ENCODE data around the gene CYS1.
"Not testable (repeated sequence)": the region's sequence is repeated elsewhere in the genome, so short reads cannot be mapped to it uniquely, and the experiment has no call there.

CYS1 gene

GRCh38 chr2:10032746-10033105 lies 47.5 kb downstream of the CYS1 start:
- DNase-seq: no peak
- Histone ChIP-seq H3K4me3 (ENCODE audit: low read depth, low read length) (no peak overlapping the region), H3K9me3 (no peaks in the 10 kb centered on the region), H3K27me3 (no peaks in the 10 kb centered on the region), H3K4me1 (no peaks in the 10 kb centered on the region), H3K36me3 (no peaks in the 10 kb centered on the region)
- no peak for TF ChIP-seq CTCF (IDR thresholded peaks at IDR 0.05; ENCODE audit: low read depth, low read length)

GRCh38 chr2:10031886-10032745 lies 48.1 kb downstream of the CYS1 start:
- no peak for DNase-seq
- Histone ChIP-seq H3K4me1 (no peaks in the 10 kb centered on the region), H3K27me3 (no peaks in the 10 kb centered on the region), H3K4me3 (ENCODE audit: low read depth, low read length) (no peak overlapping the region), H3K36me3 (no peaks in the 10 kb centered on the region), H3K9me3 (no peaks in the 10 kb centered on the region)
- TF ChIP-seq CTCF (IDR thresholded peaks at IDR 0.05; ENCODE audit: low read depth, low read length): no peak

- H3K4me3 ChIP-seq (ENCODE audit: low read depth, low read length); H3K36me3 ChIP-seq; H3K4me1 ChIP-seq: not testable (repeated sequence)
Observed at GRCh38 chr2:10030798-10031197, 49.4 kb downstream of the CYS1 start.

GRCh38 chr2:10030311-10030736 lies 49.9 kb downstream of the CYS1 start:
- no peaks in the 10 kb centered on the region for H3K27me3 ChIP-seq
- TF ChIP-seq CTCF (IDR thresholded peaks at IDR 0.05; ENCODE audit: low read depth, low read length): no peak
- H3K9me3 ChIP-seq: no peaks in the 10 kb centered on the region
- no peaks in the 10 kb centered on the region for H3K4me1 ChIP-seq
- no peaks in the 10 kb centered on the region for H3K36me3 ChIP-seq
- no peak overlapping the region for H3K4me3 ChIP-seq (ENCODE audit: low read depth, low read length)
- no peak for DNase-seq

More at GRCh38 chr2:10030798-10031197, 49.4 kb downstream of the CYS1 start:
- not testable (repeated sequence) for H3K27me3 ChIP-seq, DNase-seq, H3K9me3 ChIP-seq

- no peak for DNase-seq
- H3K9me3 ChIP-seq: no peaks in the 10 kb centered on the region
- TF ChIP-seq CTCF (IDR thresholded peaks at IDR 0.05; ENCODE audit: low read depth, low read length): no peak
- no peak overlapping the region for H3K4me3 ChIP-seq (ENCODE audit: low read depth, low read length)
- H3K36me3 ChIP-seq: no peaks in the 10 kb centered on the region
- H3K4me1 ChIP-seq: no peaks in the 10 kb centered on the region
- no peaks in the 10 kb centered on the region for H3K27me3 ChIP-seq
Observed at GRCh38 chr2:10029875-10030223, 50.4 kb downstream of the CYS1 start.

- DNase-seq: no peak
- no peak for TF ChIP-seq CTCF (IDR thresholded peaks at IDR 0.05; ENCODE audit: low read depth, low read length)
- H3K36me3 ChIP-seq: no peaks in the 10 kb centered on the region
- H3K4me1 ChIP-seq: no peaks in the 10 kb centered on the region
- no peaks in the 10 kb centered on the region for H3K27me3 ChIP-seq
- no peaks in the 10 kb centered on the region for H3K9me3 ChIP-seq
- no peak overlapping the region for H3K4me3 ChIP-seq (ENCODE audit: low read depth, low read length)
Observed at GRCh38 chr2:10028988-10029874, 51.0 kb downstream of the CYS1 start.

Measured in BE2C (cell line).